GM18498 (cell line): ENCODE data around the gene SORCS2.

Experiments used
- ATAC-seq: cut with Tn5 transposase; IDR thresholded peaks from one replicate; pipeline ENCODE4 v1.9.1; 2021; ENCODE audit warnings: mild to moderate bottlenecking, moderate library complexity; ENCODE audit not compliant: unreplicated experiment

The SORCS2 gene

GRCh38 chr4:7689773-7690693 is 497.7 kb downstream of the SORCS2 start:
- no peak for ATAC-seq

- ATAC-seq: no peak
Measured at GRCh38 chr4:7691061-7691460, 498.7 kb downstream of the SORCS2 start.

- no peak for ATAC-seq
Measured at GRCh38 chr4:7691982-7692381, 499.6 kb downstream of the SORCS2 start.

- no peak for ATAC-seq
Measured at GRCh38 chr4:7692451-7693236, 500.3 kb downstream of the SORCS2 start.

GRCh38 chr4:7693237-7693608 is 500.9 kb downstream of the SORCS2 start:
- ATAC-seq: no peak

- ATAC-seq: no peak
Measured at GRCh38 chr4:7693711-7694110, 501.4 kb downstream of the SORCS2 start.

GRCh38 chr4:7694324-7694723 is 502.0 kb downstream of the SORCS2 start:
- ATAC-seq: no peak

GRCh38 chr4:7697343-7697742 is 505.0 kb downstream of the SORCS2 start:
- no peak for ATAC-seq

GRCh38 chr4:7697821-7698220 is 505.5 kb downstream of the SORCS2 start:
- ATAC-seq: no peak

- ATAC-seq: no peak
Measured at GRCh38 chr4:7698584-7698983, 506.2 kb downstream of the SORCS2 start.

GRCh38 chr4:7699031-7699430 is 506.7 kb downstream of the SORCS2 start:
- no peak for ATAC-seq

- ATAC-seq: no peak
Measured at GRCh38 chr4:7699825-7700224, 507.5 kb downstream of the SORCS2 start.

GRCh38 chr4:7700665-7701064 is 508.3 kb downstream of the SORCS2 start:
- no peak for ATAC-seq

GRCh38 chr4:7701866-7702649 is 509.7 kb downstream of the SORCS2 start:
- ATAC-seq: no peak

GRCh38 chr4:7703688-7704087 is 511.4 kb downstream of the SORCS2 start:
- no peak for ATAC-seq

- no peak for ATAC-seq
Measured at GRCh38 chr4:7704091-7704490, 511.8 kb downstream of the SORCS2 start.

- no peak for ATAC-seq
Measured at GRCh38 chr4:7704625-7705024, 512.3 kb downstream of the SORCS2 start.

- no peak for ATAC-seq
Measured at GRCh38 chr4:7705062-7705461, 512.7 kb downstream of the SORCS2 start.

- ATAC-seq: no peak
Measured at GRCh38 chr4:7705593-7705992, 513.3 kb downstream of the SORCS2 start.

- ATAC-seq: no peak
Measured at GRCh38 chr4:7708238-7708637, 515.9 kb downstream of the SORCS2 start.

- ATAC-seq: no peak
Measured at GRCh38 chr4:7708981-7709380, 516.6 kb downstream of the SORCS2 start.
